ENCODE results near the gene EPHA10.
"Not testable (repeated sequence)": the region's sequence is repeated elsewhere in the genome, so short reads cannot be mapped to it uniquely, and the experiment has no call there.

EPHA10 gene

GRCh38 chr1:37767488-37767887 is 2.6 kb upstream of the EPHA10 start:
- DNase-seq, result no peak

DNA sequence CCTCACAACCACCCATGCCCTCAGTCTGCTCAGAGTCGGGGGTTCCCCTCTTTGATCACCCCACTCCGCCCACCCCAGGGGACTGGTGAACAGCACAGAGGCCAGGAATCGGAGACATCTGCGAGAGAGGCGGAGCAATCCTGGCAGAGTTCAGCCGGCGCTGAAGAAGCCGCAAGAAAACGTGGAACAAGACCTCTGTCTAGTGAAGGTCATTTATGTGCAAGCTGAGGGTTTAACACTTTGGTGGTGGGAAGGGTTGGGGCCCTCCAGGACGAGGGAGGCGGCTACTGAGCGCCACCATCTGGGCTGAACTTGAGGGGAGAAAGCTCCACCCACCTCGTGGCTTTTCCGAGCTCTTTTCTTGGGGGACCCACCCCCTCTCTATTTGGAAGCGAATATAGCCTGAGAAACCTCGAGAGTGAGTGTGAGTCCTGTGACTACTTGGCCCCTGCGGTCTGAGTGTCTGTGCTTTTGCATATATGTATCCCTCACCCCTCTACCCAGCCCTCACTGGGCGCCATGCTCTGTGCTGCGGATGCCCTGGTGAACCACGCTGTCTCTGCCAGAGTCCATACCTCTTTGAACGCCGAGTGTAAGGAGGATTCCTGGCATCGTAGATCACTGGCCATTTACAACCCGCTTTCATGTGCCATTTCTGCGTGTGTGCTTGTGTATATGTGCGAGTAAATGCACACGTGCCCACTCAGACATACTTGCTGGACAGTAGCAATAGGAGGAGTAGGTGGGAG is 1.2 kb upstream of the EPHA10 start:
- DNase-seq, result no peak

DNA sequence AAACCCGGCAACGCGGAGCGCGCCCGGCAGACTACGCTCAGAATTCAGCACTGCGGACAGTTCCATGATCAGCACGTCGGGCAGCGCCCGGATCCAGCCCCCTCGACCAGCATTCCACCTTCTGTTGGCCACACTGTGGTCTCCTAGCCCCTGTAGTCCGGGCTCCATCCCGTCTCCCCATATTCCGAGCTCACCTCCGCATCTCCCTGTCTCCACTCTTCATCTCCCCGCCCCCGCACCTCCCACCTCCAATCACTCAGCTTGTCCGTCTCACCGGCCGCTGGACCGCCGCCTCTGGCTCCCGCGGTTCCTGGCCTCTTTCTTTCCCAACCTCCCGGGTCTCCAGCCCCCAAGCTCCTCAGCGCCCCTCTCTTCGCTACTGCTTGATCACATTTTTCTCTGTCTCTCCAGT is 500 bp downstream of the EPHA10 start:
- DNase-seq, result peak; percentile 18

DNA sequence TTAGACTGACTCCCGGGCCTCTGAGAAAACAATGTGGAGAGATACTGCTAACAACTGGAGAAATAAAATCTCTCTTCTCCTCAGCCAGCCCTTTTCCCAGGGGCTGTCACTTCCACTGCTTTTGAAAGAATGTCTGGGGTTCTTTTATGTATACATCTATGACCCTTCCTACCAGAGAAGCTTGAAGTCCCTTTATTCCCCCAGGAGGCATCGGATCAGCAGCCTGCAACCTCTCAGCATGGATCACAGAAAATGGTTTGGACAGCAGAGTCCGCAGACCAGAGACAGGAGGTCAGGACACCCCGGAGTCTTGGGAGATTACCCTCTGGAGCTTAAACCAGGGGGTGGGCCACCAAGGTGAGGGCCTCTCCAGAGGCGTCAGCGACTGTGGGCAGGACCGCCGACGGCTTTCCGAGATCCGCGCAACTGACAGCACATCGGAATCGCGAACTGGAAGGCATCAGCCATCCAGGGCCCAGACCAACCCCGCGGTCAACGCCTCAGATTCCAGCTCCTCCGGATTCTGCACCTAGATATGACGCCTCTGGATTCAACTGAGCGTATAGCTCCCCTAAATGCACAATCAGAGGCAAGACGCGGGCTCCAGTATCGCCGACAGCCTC is 1.0 kb downstream of the EPHA10 start:
- no peak for DNase-seq

GRCh38 chr1:37762516-37762915 is 2.4 kb downstream of the EPHA10 start:
- DNase-seq, result no peak

DNA sequence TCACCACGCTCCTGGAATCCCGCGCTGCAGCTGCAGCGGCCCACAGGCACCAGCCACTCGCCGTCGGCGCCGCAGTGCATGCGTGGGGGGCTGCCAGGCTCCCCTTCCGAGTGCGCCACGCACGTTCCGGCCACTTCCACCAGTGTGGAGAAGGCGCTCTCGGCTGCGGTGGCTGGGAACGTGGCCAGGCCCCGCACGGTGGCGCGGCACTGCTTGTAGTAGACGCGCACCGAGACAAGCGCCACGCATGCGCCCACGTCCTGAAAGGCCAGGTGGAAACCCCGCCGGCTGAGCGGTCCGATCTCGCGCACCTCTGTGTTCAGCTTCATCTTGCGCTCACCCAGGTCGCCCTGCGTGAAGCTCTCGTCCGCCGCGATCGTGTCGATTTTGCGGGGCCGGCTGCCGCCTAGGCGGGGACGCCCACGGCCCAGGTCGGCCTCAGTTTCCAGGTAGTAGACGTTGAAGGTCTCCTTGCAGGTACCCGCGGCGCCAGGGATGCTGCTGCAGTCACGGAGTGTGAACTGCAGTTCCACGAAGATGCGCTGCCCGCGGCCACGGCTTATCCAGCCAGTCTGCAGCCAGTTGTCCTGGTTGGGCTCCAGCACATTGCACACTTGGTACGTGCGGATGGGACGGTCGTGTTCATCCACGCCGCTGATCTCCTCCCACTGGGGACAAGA is 3.4 kb downstream of the EPHA10 start:
- no peak for DNase-seq

DNA sequence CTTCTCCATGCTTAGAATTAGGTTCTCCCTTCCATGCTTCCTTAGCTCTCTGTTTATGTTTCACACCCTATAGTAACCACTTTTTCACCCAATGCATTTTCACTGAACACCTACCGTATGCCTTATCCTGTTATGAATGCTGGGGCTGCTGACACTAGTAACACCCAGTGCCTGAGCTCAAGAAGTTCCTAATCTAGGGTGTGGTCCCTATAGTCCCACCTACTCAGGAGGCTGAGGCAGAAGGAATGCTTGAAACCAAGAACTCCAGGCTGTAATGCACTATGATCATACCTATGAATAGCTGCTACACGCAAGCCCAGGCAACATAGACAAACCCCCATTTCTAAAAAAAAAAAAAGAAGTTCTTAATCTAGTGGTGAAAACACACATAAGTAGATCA is 5.5 kb downstream of the EPHA10 start:
- no peak for DNase-seq

GRCh38 chr1:37755951-37756560 is 8.9 kb downstream of the EPHA10 start:
- DNase-seq, result no peak

DNA sequence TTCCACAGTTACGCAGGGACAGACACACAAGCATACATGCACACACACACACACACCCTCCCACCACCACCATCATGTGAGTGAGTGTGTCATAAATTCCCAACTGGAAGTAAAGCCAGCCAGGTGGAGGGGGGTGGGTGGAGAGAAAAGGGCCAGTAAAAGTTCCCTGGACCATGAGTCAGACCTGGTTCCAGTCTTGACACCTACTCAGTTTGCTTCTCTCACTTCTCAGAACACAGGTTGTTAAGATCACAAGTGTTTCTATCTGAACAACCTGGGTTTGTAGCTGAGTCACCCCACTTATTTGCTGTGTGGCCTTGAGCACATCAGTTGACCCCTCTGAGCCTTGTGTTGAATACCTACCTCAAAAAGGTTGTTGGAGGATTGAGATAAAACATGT is 9.6 kb downstream of the EPHA10 start:
- no peak for DNase-seq

- DNase-seq, result no peak
These were observed 11.2 kb downstream of the EPHA10 start for GRCh38 chr1:37753473-37754321.

DNA sequence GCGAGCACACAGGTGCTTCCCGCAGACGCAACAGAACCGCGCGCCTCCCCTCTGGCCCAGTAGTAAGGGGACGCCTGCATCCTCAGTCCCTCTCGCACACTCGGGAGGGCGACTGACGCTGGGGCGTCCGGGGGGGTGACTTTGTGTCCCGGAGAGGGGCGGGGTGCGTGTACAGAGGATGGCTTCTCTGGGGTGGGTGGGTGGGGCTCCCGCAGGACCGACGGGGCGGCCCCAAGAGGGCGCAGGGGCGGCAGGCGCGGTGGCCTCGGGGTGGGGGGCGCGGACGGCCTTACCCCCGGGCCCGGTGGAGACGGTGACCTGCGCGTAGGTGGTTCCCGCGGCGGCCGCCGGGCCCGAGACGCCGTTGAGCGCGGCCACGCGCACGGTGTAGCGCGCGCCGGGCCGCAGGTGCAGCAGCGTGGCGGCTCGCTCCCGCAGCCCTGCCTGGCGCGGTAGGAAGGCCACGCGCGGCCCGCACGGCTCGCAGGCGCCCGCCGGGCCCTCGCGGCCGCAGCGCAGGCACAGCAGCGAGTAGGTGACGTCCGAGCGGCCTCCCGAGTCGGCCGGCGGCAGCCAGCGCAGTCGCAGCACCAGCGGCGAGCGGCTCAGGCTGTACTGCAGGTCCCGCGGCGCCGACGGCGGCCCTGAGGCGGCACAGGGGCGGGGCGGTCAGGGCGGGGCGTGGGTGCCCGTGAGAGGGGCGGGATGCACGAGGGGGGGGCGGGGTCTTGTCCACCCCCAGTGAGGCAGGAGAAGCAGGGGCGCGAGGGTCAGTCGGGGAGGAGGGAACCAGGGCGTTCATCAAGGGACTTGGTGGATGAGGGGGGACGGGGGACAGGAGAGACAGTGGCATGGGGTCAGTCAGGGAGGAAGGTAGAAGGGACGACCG is 12.1 kb downstream of the EPHA10 start:
- no peak for DNase-seq

DNA sequence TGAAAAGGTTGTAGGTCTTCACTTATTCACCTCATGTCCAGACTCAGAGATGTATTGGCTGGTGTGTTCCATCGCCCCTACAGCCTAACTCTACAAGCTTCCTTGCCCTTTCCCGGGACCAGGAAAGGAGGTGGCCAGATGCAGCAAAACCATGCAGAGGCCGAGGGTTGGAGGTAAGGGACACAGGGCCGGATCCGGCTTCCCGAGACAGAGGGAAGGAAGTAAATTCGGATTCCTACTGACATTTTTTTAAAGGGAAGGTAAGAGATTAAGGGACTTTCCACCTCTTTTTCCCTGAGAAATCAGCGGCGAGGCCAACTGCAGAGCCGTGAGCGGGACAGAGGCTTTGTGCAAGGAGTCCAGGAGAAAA is 12.7 kb downstream of the EPHA10 start:
- DNase-seq, result no peak

DNA sequence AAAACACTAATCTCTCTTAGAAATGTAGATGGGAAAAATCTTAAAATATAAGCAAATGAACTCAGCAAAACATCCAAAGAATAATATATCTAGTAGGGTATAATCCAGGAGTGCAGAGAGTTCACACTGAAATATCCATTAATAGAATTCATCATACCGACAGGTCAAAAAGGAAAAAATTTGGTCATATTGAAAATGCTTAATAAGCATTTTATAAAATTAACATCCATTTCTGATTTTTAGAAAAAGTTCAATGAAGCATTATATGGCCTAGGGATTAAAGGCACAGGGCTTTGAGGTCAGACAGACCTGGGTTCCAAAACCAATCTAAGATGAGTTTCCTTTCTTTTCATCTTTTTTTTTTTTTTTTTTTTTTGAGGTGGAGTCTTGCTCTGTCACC is 16.4 kb downstream of the EPHA10 start:
- DNase-seq, result no peak

DNA sequence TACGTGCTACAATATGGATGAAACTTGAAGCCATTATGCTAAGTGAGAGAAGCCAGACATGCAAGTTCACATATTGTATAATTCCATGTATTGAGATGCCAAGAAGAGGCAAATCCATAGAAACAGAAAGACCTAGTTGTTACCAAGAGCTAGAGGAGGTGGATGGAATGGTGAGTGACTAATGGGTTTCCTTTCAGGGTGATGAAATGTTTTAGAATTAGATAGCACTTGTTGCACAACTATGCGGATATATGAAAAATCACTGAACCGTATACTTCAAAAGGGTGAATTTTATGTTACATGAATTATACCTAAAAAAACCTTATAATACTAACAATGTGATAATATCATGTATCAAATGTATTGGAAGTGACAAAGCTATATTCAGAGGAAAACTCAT is 18.1 kb downstream of the EPHA10 start:
- DNase-seq, result no peak

DNA sequence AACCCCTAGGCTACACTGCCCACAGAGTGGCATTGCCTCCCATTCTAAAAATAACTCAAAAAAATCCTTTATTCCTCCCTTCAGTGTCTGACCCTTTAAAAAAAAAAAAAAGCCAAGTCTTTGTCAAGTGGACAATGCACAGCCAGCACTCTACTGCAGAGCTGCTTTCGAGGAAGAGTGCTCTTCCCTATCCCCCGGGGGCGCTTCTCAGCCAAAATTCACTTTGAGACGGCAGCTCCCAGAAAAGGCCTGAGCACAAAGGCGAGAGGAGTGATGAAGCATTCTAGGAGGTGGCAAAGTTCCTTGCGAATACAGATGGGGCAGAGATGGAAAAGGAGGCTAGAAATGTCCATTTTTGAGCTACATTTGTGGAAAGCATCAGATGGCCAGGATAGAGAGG is 23.3 kb downstream of the EPHA10 start:
- DNase-seq, result no peak

- DNase-seq, result no peak
These were observed 23.8 kb downstream of the EPHA10 start for GRCh38 chr1:37741130-37741529.

DNA sequence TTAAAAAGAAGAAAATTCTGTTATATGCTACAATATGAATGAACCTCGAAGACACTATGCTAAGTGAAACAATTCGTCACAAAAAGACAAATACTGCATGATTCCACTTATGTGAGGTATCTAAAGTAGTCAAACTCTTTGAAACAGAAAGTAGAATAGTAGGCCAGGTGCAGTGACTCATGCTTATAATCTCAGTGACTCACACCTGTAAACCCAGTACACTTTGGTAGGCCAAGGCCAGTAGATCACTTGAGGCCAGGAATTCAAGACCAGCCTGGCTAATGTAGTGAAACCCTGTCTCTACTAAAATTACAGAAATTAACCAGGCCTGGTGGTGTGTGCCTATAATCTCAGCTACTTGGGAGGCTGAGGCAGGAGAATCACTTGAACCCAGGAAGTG is 25.7 kb downstream of the EPHA10 start:
- no peak for DNase-seq

GRCh38 chr1:37738619-37739018 is 26.3 kb downstream of the EPHA10 start:
- DNase-seq, result not testable (repeated sequence)

DNA sequence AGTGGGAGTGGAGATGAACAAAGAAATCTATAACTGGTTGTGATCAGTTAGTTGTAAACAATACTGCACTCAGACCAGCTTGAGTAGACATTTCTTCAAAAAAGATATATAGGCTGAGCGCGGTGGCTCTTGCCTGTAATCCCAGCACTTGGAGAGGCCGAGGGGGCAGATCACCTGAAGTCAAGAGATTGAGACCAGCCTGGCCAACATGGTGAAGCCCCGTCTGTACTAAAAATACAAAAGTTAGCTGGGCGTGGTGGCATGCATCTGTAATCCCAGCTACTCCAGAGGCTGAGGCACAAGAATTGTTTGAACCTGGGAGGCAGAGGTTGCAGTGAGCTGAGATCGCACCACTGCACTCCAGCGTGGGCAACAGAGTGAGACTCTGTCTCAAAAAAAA is 26.9 kb downstream of the EPHA10 start:
- DNase-seq, result not testable (repeated sequence)

- DNase-seq, result no peak
These were observed 30.0 kb downstream of the EPHA10 start for GRCh38 chr1:37734629-37735591.
